ENCODE measurements around the gene CTAG1B.
"Not testable (repeated sequence)": the region's sequence is repeated elsewhere in the genome, so short reads cannot be mapped to it uniquely, and the experiment has no call there.

- TF ChIP-seq, protein P1, sequence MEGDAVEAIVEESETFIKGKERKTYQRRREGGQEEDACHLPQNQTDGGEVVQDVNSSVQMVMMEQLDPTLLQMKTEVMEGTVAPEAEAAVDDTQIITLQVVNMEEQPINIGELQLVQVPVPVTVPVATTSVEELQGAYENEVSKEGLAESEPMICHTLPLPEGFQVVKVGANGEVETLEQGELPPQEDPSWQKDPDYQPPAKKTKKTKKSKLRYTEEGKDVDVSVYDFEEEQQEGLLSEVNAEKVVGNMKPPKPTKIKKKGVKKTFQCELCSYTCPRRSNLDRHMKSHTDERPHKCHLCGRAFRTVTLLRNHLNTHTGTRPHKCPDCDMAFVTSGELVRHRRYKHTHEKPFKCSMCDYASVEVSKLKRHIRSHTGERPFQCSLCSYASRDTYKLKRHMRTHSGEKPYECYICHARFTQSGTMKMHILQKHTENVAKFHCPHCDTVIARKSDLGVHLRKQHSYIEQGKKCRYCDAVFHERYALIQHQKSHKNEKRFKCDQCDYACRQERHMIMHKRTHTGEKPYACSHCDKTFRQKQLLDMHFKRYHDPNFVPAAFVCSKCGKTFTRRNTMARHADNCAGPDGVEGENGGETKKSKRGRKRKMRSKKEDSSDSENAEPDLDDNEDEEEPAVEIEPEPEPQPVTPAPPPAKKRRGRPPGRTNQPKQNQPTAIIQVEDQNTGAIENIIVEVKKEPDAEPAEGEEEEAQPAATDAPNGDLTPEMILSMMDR (conservative IDR thresholded peaks at IDR 0.05; ENCODE audit: low read length): not testable (repeated sequence)
- not testable (repeated sequence) for TF ChIP-seq EZH2phosphoT487 (IDR thresholded peaks at IDR 0.05; ENCODE audit: borderline replicate concordance, low read depth, low read length)
Measured at GRCh38 chrX:154570361-154570760, 48.7 kb downstream of the CTAG1B start.
